HepG2 (cell line): ENCODE measurements around the gene IBA57.

Experiments used
- HMGXB4 ChIP-seq, 2 experiments: sonication (generic) in 1 of 2; formaldehyde crosslinking in 1 of 2; IDR thresholded peaks; 2 replicates each; pipeline versions ENCODE4 v1.4.0 to v1.6.1; 2018 to 2020; ENCODE audit warnings: missing genetic modification reagents in 2 of 2, borderline replicate concordance in 1 of 2, low read depth in 1 of 2, mild to moderate bottlenecking in 1 of 2, missing biosample characterization in 1 of 2
- YY1 ChIP-seq: IDR thresholded peaks from 2 replicates; pipeline ENCODE4 v1.6.1; 2011; ENCODE audit warnings: low read length, low read depth, moderate library complexity, mild to moderate bottlenecking; ENCODE audit not compliant: insufficient read depth, insufficient replicate concordance

GRCh38 chr1:228218513-228219244, 53.1 kb downstream of the IBA57 start:
- no peak for TF ChIP-seq YY1
- TF ChIP-seq HMGXB4 (CRISPR knock-in tag; IDR thresholded peaks at IDR 0.05; ENCODE audit: borderline replicate concordance in 1 of 2, low read depth in 1 of 2), result no peak
